Skin of body (tissue), 2 donors: Measurements from ENCODE around the gene DGKZ. TPM values are rescaled to one million over a fixed set of nuclear protein-coding genes. Genes with fewer than 3 reads are reported as not detected.

Experiments used
- DNase-seq: peaks from one replicate; lab custom pipeline; 2025; lab: John Stamatoyannopoulos, UW
- total RNA-seq: library from RNA; depleted of rRNA; stranded (reverse); fragments of >200 nt; gene quantifications from one replicate; pipeline ENCODE4 v1.2.3, GENCODE V29; 2014

The DGKZ gene
- total RNA-seq, 1 donor from 2014 or later: 30.4 TPM

DNA sequence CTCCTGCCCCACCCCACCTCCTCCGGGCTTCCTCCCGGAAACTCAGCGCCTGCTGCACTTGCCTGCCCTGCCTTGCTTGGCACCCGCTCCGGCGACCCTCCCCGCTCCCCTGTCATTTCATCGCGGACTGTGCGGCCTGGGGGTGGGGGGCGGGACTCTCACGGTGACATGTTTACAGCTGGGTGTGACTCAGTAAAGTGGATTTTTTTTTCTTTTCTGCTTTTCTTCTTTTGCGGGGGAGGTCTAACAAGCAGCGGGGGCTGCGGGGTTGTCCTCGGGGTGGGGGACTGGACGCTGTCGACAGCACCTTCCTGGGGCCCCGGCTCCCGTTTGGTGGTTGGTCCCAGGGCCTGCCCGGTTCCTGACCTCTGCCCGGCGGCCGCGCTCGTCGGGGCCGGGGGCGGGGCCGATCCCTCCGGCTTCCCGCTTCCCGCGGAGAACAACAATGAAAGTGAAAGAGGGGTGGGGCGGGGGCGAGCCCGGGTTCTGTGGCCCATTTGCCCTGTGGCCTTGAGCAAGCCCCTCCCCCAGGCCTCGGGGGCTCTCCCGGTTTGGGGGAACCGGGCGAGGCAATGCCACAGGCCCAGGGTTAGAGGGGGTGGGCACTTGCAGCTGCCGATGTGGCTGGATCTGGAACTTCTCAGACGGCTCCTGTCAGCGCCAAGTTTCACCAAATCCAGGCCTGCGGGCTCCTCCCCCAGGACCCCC lies 33.2 kb downstream of the DGKZ start:
- no peak for DNase-seq

DNA sequence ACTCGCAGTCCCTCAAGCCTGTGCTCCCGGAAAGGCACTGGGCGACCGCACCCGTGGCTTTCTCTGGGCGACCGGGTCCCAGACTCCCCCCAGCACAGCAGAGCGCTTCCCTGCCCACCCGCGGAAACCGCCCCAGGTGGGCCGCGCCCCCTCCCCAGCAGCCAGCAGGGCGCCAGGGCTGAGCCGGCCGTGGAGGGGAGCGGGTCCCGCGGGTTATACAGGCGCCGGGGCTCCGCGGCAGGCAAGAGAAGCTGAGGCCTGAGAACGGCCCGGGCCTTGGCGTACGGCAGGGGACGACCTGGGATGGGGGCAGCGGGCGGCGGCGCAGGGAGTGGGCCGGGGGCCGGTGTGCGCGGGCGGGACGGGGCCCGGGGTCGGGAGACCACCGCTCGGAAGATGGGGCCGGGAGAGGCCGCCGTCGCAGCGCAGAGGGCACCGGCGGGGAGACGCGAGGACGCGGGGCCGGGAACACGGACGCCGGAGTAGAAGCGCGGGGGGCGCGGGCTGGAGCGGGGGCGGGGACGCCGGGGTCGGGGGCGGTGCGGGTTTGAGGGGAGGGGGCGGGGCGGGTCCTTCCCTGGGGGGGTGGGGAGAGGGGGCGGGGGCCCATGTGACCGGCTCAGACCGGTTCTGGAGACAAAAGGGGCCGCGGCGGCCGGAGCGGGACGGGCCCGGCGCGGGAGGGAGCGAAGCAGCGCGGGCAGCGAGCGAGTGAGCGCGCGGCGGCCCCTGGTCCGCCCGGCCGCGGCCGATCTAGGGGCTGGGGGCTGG lies 34.0 kb downstream of the DGKZ start, which contains the start of gene MDK:
Gene MDK (plus strand): TSS at position 622 of the 771 bp plus-strand sequence. CDS start 389 bp downstream, outside the sequence.
- DNase-seq: peak; percentile 12

DNA sequence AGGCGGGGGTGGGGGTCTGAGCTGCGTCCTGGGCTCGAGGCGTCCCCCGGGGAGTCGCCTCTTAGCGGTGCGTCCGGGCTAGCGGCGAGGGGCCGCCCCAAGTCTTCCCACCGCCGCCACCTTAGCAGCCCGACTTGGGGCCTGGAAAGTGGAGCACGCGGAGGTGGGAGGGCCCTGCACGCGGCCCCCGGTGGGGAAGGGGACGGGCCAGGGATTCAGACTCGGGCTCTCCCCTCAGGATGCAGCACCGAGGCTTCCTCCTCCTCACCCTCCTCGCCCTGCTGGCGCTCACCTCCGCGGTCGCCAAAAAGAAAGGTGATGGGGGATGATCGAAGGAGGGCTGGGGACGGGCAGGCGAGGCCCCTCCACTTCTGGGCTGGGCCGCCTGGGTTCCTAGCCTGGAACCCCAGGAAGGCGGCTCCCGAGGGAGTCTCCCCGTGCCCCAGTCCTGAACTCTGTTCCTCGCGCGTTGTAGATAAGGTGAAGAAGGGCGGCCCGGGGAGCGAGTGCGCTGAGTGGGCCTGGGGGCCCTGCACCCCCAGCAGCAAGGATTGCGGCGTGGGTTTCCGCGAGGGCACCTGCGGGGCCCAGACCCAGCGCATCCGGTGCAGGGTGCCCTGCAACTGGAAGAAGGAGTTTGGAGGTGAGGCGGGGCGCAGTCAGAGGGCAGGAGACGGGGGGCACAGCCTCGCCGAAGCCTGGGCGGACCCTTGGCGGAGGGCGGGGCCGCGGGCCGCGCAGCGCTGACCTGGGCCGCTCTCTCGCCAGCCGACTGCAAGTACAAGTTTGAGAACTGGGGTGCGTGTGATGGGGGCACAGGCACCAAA lies 34.8 kb downstream of the DGKZ start:
- no peak for DNase-seq

GRCh38 chr11:46382646-46383403 lies 35.6 kb downstream of the DGKZ start:
- no peak for DNase-seq

DNA sequence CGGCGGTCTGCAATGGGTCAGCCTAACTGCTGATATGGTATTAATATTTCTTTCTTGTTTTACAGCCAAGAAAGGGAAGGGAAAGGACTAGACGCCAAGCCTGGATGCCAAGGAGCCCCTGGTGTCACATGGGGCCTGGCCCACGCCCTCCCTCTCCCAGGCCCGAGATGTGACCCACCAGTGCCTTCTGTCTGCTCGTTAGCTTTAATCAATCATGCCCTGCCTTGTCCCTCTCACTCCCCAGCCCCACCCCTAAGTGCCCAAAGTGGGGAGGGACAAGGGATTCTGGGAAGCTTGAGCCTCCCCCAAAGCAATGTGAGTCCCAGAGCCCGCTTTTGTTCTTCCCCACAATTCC lies 36.1 kb downstream of the DGKZ start:
- DNase-seq: no peak

DNA sequence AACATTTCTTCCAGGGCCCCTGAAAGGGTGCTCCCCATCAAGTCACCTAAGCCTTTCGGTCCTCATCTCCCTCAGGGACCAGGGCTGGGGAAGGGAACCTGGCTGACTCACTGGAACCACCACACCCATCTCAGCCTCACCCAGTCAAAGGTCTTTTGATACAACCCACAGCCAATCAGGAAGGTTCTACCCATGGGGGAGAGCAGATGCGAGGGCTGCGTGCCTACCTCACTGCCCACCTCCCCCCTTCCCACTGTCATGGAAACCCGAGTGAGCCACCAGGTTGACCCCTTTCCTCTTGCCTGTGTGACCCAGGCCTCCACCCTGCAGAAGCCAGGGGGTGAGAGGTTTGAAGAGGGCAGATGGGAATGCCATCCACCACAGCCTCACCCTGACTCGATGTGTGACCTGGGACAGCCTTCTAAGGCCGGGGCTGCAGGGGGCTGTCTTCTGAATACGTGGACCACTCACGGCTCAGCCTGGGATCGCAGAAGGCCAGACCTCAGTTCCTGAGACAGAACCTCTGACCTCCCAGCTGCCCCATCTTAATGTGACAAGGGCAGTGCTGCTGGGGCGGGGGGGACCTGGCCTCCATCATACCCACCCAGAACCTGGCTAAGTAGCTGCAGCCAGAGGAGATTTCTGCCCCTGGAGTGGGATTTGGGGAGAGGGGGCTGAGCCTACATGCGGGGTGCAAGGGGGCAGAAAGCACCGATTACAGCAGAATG lies 36.9 kb downstream of the DGKZ start:
- DNase-seq: no peak

DNA sequence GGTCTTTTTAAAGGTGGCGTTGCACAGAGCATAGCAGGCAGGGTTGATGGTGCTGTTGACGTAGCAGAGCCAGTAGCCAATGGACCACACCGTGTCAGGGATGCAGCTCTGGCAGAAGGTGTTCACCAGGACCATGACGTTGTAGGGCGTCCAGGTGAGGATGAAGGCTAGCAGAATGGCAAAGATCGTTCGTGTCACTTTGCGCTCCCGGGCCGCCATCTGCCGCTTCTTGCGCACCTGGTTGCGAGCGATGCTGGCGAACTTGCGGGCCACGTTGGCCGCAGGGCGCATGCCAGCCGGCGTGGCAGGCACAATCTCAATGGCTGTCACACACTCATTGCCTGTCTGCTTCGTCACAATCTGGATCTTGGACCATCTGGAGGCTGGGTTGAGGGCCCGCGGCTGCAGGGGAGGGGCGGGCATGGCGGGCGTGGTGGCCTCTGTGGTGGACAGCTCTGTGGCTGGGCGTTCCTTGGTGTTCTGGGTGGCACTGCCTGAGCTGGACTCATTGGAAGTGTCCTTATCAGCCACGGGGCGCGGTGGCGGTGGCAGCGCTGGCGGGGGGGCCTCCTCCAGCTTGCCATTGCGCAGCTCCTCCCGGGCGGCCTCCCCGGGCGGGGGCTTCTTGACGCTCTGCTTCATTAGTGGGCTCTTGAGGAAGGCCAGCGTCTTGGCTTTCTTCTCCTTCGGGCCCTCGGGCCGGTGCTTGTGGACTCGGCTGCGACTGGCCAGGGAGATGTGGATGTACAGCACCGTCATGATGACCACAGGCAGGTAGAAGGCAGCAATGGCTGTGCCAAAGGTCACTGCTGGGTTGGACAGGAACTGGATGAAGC lies 38.1 kb downstream of the DGKZ start:
- no peak for DNase-seq

GRCh38 chr11:46386005-46386578 lies 38.8 kb downstream of the DGKZ start:
- no peak for DNase-seq

DNA sequence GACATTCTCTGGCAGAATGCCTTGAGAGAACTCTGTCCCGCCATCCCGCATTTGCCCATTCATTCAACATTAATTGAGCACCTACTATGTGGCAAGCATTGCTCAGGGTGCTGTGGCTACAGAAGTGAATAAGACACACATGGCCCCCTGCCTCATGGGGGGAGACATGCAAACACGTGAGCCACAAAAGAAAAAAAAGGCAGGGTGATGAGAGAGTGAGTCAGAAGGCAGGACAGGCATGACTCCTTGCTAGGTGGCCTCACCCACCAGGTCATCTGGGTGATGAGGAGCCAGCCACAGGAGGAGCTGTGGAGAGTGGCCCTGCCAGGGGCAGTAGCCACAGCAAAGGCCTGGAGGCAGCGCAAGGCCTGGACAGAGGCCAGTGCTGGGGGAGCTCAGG lies 39.4 kb downstream of the DGKZ start:
- no peak for DNase-seq

DNA sequence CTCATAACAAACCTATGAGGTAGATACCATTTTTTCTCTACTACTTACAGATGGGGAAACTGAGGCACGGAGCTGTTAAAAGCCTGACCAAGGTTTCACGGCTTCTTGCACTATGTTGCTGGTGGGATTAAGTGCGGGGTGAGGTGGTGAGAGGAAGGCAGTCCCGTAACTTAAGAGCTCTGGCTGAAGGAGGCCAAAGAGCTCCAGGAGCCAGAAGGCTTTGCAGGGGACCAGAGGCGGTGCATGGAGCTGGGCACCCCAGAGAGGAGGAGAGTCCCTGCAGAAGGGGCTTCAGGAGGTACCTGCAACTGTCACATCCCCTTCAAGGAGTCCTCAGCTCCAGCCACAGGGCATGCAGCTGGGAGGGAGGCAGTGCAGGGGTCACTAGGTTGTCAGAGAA lies 40.2 kb downstream of the DGKZ start:
- no peak for DNase-seq

- DNase-seq: no peak
Observed at GRCh38 chr11:46387919-46388618, 40.8 kb downstream of the DGKZ start.

DNA sequence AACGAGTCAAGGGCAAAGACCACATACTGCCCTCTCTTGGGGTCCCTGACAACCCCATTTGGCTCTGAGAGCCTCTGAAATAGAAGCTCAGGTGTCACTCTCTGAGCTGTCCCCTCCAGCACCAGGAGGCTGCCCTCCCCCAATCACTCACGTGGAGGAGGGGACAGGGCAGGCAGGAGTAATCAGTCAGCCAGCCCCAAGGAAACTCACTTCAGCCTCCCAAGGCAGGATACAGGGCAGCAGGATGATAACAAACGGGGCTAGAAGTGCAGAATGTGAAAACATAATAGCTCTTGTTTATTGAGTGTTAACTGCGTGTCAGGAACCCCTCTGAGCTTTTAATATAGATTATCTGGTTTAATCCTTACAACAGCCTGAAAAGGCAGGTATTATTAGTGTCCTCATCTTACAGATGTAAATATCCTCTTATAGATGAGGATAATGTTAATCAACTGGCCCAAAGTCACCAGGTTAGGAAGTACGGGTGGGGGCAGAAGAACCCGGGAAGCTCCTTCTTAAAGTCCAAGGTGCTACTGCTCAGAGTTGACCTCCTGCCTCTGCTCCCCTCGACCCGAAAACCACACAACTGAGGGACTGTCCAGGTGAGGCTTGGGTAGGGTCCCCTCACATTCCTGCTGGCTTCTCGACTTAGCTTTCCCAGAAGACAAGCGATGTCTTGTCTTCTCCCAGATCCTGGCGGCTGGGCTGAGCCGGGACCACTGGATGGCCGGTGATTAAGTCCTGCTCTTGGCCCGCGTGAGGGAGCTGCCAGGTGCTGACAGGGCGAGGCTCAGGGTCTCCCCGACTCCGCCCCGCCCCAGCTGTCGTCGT lies 41.6 kb downstream of the DGKZ start:
- DNase-seq: no peak

- DNase-seq: no peak
Observed at GRCh38 chr11:46389450-46390330, 42.4 kb downstream of the DGKZ start.

DNA sequence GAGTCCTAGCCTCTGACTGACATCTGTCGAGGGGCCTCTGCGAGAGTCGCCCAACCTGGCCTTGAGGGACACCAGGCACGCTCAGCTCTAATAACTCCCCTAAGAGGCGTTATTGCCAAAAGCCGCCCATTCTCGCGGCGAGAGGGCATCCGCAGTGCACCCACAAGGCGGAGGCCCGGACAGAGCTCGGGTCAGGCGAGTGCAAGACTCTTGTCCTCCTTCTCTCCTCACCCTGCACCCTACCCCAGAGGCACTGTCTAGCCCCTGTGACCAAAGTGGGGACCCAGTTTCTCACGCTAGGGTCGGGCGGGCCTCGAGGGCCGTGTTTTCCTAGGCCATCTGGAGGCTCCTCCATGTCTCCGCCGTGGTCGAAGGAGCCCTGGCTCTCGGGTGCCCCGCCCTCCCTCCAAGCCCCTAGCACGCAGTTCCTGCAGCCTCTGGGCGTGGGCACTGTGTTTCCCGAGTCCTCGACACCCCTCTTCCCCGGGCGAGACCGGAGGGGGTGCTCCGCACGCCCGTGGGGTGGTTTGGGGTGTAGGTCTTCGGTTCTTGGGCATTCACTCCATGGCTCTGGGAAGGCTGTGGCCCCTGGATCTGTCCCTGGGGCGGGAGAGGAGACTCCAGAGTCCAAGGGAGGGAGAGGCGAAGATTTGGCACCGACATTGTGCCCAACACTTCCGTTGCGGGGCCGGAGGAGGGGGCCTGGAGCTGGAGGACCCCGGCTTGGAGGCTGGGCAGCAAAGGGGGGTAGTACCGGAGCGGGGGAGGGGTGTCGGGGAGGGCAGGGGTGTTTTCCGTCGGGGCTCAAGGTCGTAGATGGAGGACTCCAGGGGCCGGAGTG lies 43.3 kb downstream of the DGKZ start:
- DNase-seq: no peak

GRCh38 chr11:46391186-46391577 lies 43.9 kb downstream of the DGKZ start:
- no peak for DNase-seq
